Skeletal muscle cell (primary cell): ENCODE results near the gene CELF6.

ENCODE experiments used
- DNase-seq: peaks from one replicate; pipeline ENCODE4 v3.0.0-alpha.2; 2010; ENCODE audit warnings: low read depth
- H3K4me3 ChIP-seq: 2 replicates; pipeline ENCODE4 v1.5.1; 2011; ENCODE audit warnings: low read depth, mild to moderate bottlenecking, control low read depth, low read length, moderate library complexity

CELF6 gene

GRCh38 chr15:72319360-72319984 is 485 bp downstream of the CELF6 start:
- DNase-seq = no peak
- peak overlapping the region; percentile 53 for H3K4me3 ChIP-seq

- H3K4me3 ChIP-seq = no peak overlapping the region
- DNase-seq = no peak
Observed at GRCh38 chr15:72318408-72318942, 1.5 kb downstream of the CELF6 start.

- no peak for DNase-seq
- H3K4me3 ChIP-seq = no peak overlapping the region
Observed at GRCh38 chr15:72315706-72316370, 4.1 kb downstream of the CELF6 start.

- no peak overlapping the region for H3K4me3 ChIP-seq
- DNase-seq = no peak
Observed at GRCh38 chr15:72313881-72314280, 6.1 kb downstream of the CELF6 start.

GRCh38 chr15:72313448-72313840 is 6.5 kb downstream of the CELF6 start:
- H3K4me3 ChIP-seq = no peak overlapping the region
- DNase-seq = no peak

- H3K4me3 ChIP-seq = no peak overlapping the region
- no peak for DNase-seq
Observed at GRCh38 chr15:72312605-72313447, 7.1 kb downstream of the CELF6 start.

GRCh38 chr15:72307026-72307425 is 12.9 kb downstream of the CELF6 start:
- DNase-seq = no peak

GRCh38 chr15:72306211-72306785 is 13.7 kb downstream of the CELF6 start:
- DNase-seq = no peak
- no peak overlapping the region for H3K4me3 ChIP-seq

More at GRCh38 chr15:72307026-72307425, 12.9 kb downstream of the CELF6 start:
- no peak overlapping the region for H3K4me3 ChIP-seq

GRCh38 chr15:72304596-72304995 is 15.4 kb downstream of the CELF6 start:
- H3K4me3 ChIP-seq = no peak overlapping the region
- DNase-seq = no peak

GRCh38 chr15:72302955-72303354 is 17.0 kb downstream of the CELF6 start:
- H3K4me3 ChIP-seq = no peak overlapping the region
- no peak for DNase-seq

GRCh38 chr15:72289597-72290325 is 30.2 kb downstream of the CELF6 start:
- H3K4me3 ChIP-seq = no peak overlapping the region
- DNase-seq = no peak

GRCh38 chr15:72288796-72289596 is 31.0 kb downstream of the CELF6 start:
- no peak for DNase-seq
- H3K4me3 ChIP-seq = no peak overlapping the region

GRCh38 chr15:72285927-72286516 is 33.9 kb downstream of the CELF6 start:
- DNase-seq = no peak
- no peak overlapping the region for H3K4me3 ChIP-seq

- no peak overlapping the region for H3K4me3 ChIP-seq
- no peak for DNase-seq
Observed at GRCh38 chr15:72285402-72285801, 34.6 kb downstream of the CELF6 start.

- no peak overlapping the region for H3K4me3 ChIP-seq
- DNase-seq = no peak
Observed at GRCh38 chr15:72284781-72285180, 35.2 kb downstream of the CELF6 start.

- DNase-seq = no peak
- no peak overlapping the region for H3K4me3 ChIP-seq
Observed at GRCh38 chr15:72281713-72282112, 38.2 kb downstream of the CELF6 start.

- H3K4me3 ChIP-seq = no peak overlapping the region
- no peak for DNase-seq
Observed at GRCh38 chr15:72280751-72281150, 39.2 kb downstream of the CELF6 start.

GRCh38 chr15:72278737-72279136 is 41.2 kb downstream of the CELF6 start:
- no peak overlapping the region for H3K4me3 ChIP-seq
- no peak for DNase-seq
